ENCODE data around the gene FUS.

Gene FUS

DNA sequence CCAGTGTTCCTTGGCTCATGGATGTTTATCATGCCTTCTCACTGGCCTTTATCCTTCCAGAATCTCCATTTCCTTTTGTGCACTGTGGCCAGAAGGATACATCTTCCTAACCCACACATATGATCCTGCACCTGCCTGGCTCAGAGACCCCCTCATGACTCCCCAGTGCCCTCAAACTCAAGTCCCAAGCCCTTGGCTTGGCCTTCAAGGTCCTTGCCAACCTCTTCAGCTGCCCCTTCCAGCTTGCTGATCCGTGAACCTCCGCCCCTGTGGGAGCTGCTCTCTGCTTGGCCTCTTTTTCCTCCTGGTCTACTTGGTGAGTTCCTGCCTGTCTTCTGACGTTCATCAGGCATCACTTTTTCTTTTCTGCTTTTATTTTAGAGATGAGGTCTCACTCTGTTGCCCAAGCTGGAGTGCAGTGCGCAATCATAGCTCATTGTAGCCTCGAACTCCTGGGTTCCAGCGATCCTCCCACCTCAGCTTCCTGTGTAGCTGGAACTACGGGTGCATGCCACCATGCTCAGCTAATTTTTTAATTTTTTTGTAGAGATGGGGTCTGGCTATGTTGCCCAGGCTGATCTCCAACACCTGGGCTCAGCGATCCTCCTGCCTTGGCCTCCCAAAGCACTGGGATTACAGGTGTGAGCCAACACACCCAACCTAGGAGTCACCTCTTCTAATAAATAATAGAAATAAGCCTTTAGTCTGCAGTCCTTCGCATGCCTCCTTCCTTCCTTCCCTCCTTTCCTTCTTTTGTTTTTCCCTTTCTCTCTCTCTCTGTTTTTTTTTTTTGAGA lies 25.1 kb downstream of the FUS start:
- DNase-seq, result no peak

DNA sequence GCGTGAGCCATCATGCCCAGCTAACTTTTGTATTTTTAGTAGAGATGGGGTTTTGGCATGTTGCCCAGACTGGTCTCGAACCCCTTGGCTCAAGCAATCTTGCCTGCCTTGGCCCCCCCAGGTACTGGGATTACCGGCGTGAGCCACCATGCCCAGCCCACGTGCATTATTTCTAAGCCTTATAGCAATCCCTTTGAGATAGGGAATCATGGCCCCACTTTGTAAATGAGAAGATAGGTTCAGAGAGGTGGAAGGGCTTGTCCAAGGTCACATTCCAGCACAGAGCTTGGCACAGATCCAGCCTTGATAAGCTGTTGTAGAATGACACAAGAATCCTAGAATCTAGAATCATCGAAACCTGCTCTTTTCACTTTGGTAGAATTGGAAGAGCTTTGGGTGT lies 26.8 kb downstream of the FUS start:
- peak; percentile 56 for DNase-seq

DNA sequence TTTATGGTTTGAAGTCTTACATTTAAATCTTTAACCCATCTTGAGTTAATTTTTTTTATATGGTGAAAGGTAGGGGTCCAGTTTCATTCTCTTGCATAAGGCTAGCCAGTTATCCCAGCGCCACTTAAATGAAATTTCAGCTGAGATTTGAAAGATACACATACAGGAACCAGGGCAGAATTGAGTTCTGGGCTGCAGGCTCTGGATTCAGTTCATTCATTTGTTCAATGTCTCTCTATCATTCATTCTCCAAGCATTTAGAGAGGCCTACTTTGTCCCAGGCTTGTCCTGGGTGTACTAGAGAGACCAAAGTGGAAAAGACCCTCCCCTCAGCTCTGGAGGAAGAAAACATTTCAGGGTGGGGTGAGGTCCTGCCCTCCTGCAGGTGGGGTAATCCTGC lies 33.4 kb downstream of the FUS start:
- DNase-seq, result no peak

- DNase-seq, result no peak
These were observed 34.2 kb downstream of the FUS start, which contains the start of gene TRIM72 for GRCh38 chr16:31213877-31214707. TRIM72 (plus strand) TSS chr16:31214119; CDS start chr16:31214739, 620 bp downstream.

DNA sequence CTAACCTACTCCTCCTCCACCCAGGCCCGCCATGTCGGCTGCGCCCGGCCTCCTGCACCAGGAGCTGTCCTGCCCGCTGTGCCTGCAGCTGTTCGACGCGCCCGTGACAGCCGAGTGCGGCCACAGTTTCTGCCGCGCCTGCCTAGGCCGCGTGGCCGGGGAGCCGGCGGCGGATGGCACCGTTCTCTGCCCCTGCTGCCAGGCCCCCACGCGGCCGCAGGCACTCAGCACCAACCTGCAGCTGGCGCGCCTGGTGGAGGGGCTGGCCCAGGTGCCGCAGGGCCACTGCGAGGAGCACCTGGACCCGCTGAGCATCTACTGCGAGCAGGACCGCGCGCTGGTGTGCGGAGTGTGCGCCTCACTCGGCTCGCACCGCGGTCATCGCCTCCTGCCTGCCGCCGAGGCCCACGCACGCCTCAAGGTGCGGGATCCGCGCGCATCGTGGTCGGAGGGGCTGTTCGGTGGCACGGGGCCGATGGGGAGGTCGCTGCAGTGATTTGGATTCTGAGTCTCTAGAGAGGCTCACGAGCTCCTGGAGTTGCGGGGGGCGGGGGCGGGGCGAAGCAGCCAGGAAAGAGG lies 34.9 kb downstream of the FUS start:
- no peak for DNase-seq

DNA sequence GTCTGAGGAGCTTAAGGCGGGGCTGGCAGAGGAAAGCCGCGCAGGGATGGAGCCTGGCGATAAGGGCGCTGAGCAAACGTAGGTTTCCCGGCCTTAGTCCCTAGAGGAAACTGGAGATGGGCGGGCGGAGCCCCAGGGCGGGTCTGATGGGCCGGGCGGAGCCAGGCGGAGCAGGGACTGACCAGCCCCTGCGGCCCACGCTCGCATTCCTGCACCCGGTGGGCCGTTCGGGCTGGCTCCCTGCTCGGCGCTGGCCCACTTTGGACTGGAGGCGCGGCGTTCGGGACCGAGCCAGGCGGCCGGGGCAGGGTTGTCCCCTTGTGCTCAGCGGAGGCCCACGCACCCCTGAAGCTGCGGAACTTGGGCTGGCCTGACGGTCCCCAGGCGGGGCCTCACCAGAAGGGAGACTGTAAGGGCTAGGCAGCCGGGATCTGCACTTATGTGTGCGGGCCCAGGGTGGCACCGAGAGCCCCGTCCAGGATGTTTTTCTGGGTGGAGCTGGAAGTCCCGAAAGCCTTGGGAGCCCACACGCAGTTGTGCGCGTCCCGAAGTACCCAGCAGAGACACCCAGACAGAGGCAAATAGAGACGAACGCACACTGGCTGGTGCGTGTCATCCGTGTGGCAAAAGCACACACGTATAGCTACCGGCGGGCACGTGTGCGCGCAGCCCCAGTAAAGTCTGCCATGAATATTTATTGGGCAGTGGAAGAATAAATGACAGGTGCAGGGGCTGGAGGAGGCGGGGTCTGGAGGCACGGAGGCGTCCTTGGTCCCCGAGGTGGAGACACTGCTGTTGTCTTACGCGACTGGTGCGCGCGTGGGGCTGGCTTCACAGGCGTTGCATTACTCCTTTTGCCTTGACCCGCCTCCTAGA lies 35.6 kb downstream of the FUS start:
- no peak for DNase-seq

- DNase-seq, result no peak
These were observed 36.6 kb downstream of the FUS start, which contains the start of gene PYDC1 for GRCh38 chr16:31216422-31217135. PYDC1 (minus strand) TSS chr16:31217135; CDS start chr16:31217028, 107 bp downstream.

DNA sequence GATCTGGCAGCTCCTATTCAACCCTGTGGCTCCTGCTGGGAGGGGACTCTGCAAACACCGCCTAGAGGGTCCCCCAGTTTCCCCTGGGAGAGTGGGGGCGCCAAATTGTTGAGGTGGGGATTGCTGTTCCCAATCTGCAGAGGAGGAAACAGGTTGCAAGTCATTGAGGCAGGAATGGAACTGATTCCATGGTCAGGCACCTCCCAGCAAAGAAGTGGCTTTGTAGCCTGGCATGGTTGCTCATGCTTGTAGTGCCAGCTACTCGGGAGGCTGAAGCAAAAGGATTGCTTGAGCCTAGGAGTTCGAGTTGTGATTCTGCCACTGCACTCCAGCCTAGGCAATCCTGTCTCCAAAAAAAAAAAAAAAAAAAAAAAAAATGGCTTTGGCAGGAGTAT lies 37.2 kb downstream of the FUS start:
- DNase-seq, result no peak

GRCh38 chr16:31219154-31219741 lies 39.3 kb downstream of the FUS start:
- no peak for DNase-seq

- DNase-seq, result no peak
These were observed 41.6 kb downstream of the FUS start for GRCh38 chr16:31221357-31222160.

- DNase-seq, result no peak
These were observed 43.1 kb downstream of the FUS start for GRCh38 chr16:31223044-31223443.

DNA sequence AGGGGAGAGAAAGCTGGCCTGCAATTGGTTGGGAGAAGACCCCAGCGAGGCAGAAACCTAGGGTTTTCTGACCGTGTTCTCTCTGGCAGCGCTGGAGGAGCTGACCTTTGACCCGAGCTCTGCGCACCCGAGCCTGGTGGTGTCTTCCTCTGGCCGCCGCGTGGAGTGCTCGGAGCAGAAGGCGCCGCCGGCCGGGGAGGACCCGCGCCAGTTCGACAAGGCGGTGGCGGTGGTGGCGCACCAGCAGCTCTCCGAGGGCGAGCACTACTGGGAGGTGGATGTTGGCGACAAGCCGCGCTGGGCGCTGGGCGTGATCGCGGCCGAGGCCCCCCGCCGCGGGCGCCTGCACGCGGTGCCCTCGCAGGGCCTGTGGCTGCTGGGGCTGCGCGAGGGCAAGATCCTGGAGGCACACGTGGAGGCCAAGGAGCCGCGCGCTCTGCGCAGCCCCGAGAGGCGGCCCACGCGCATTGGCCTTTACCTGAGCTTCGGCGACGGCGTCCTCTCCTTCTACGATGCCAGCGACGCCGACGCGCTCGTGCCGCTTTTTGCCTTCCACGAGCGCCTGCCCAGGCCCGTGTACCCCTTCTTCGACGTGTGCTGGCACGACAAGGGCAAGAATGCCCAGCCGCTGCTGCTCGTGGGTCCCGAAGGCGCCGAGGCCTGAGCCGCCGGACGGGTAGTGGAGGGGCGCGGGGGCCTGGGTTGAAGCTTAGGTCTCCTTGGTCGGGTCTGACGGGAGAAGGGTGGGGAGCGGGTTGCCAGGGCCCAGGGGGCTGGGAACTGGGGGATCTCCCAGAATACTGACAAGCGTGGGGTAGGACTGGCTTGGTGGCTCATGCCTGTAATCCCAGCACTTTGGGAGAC lies 44.4 kb downstream of the FUS start:
- no peak for DNase-seq

- DNase-seq, result no peak
These were observed 45.3 kb downstream of the FUS start for GRCh38 chr16:31225193-31225592.

DNA sequence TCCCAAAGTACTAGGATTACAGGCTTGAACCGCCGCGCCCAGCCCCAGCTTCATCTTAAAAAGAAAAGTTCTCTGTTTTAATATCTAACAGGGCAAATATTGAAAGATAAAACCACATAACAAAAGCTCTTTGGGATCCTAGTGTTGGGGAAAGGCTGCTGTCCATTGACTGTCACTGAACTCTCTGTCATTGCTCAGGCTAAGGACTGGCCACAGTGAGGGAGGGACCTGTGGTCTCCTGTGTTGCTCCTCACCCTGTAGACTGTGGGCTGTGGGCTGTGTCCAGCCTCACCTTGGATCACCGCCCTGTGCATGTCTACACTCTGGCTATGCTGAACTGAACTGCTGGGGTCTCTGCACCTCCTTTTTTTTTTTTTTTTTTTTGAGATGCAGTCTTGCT lies 48.3 kb downstream of the FUS start:
- no peak for DNase-seq

DNA sequence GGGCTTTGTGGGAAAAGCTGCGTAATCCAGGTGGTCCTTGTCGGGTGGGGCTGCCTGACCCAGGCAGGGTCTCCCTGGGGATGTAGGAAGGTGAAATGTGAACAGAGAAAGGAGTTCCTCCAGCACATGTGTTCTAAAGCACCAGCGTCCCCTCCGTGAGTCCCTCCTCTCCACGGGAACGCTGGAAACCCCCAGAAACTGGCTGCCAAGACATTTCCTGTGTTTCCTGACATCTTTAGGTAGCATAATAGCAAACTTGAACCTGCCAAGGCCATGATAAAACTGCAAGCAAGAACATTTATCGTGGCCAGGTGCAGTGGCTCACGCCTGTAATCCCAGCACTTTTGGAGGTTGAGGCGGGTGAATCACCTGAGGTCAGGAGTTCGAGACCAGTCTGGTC lies 49.6 kb downstream of the FUS start:
- no peak for DNase-seq

DNA sequence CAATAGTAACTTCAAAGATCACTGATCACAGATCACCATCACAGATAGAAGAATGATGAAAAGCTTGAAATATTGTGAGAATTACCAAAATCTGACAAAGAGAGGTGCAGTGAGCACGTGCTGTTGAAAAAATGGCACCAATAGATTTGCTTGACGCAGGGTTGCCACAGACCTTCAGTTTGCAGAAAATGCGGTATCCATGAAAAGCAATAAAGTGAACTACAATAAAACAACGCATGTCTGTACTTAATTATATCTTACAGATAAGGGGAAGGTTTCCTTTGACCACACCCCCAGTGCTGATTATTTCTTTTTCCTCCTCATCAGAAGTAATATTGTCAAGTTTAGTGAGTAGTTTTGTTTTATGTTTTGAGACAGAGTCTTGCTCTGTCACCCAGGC lies 58.1 kb downstream of the FUS start:
- DNase-seq, result no peak

Data from hematopoietic multipotent progenitor cell treated with erythropoietin and hydrocortisone succinate and interleukin-3 and kit ligand, for 8 days (in vitro differentiated cells).